ENCODE measurements around the gene OSM.

The OSM gene

GRCh38 chr22:30309951-30310741 is 43.5 kb upstream of the OSM start:
- Histone ChIP-seq H3K79me2 (ENCODE audit: low read length) (no peaks in the 10 kb centered on the region), H3K9me3 (ENCODE audit: insufficient read depth, low read length) (no peaks in the 10 kb centered on the region), H3K4me3 (ENCODE audit: low read length) (no peak overlapping the region), H3K4me2 (ENCODE audit: low read length) (peak overlapping the region; percentile 26), H3K9ac (ENCODE audit: low read length) (no peak overlapping the region), H3K27me3 (ENCODE audit: low read depth, low read length) (no peaks in the 10 kb centered on the region), H4K20me1 (ENCODE audit: insufficient read depth, low read length) (no peaks in the 10 kb centered on the region), H2AFZ (ENCODE audit: low read depth, low read length) (no peak overlapping the region), H3K4me1 (ENCODE audit: low read length) (peaks cover 71% of the 10 kb centered on the region), H3K27ac (ENCODE audit: low read length) (peak overlapping the region; percentile 22), H3K36me3 (replicated peaks; ENCODE audit: low read depth, low read length) (no peaks in the 10 kb centered on the region)
- TF ChIP-seq CTCF (IDR thresholded peaks at IDR 0.05; ENCODE audit: low read depth, low read length) (no peak), EZH2phosphoT487 (IDR thresholded peaks at IDR 0.05; ENCODE audit: low read depth) (no peak)

GRCh38 chr22:30308518-30309230 is 42.0 kb upstream of the OSM start:
- Histone ChIP-seq H4K20me1 (ENCODE audit: insufficient read depth, low read length) (no peaks in the 10 kb centered on the region), H3K36me3 (replicated peaks; ENCODE audit: low read depth, low read length) (no peaks in the 10 kb centered on the region), H3K9me3 (ENCODE audit: insufficient read depth, low read length) (no peaks in the 10 kb centered on the region), H3K4me1 (ENCODE audit: low read length) (peaks cover 70% of the 10 kb centered on the region), H3K27ac (ENCODE audit: low read length) (no peak overlapping the region), H3K4me2 (ENCODE audit: low read length) (peak overlapping the region; percentile 2; the same call in 1 of the 2 replicates), H3K27me3 (ENCODE audit: low read depth, low read length) (no peaks in the 10 kb centered on the region), H3K4me3 (ENCODE audit: low read length) (no peak overlapping the region), H3K79me2 (ENCODE audit: low read length) (no peaks in the 10 kb centered on the region), H2AFZ (ENCODE audit: low read depth, low read length) (no peak overlapping the region), H3K9ac (ENCODE audit: low read length) (no peak overlapping the region)
- TF ChIP-seq EZH2phosphoT487 (IDR thresholded peaks at IDR 0.05; ENCODE audit: low read depth) (no peak), CTCF (IDR thresholded peaks at IDR 0.05; ENCODE audit: low read depth, low read length) (no peak)

- H3K36me3 ChIP-seq (replicated peaks; ENCODE audit: low read depth, low read length), result no peaks in the 10 kb centered on the region
- no peak overlapping the region for H3K9ac ChIP-seq (ENCODE audit: low read length)
- H2AFZ ChIP-seq (ENCODE audit: low read depth, low read length), result no peak overlapping the region
- no peaks in the 10 kb centered on the region for H3K27me3 ChIP-seq (ENCODE audit: low read depth, low read length)
- H4K20me1 ChIP-seq (ENCODE audit: insufficient read depth, low read length), result no peaks in the 10 kb centered on the region
- TF ChIP-seq EZH2phosphoT487 (IDR thresholded peaks at IDR 0.05; ENCODE audit: low read depth) (no peak), CTCF (IDR thresholded peaks at IDR 0.05; ENCODE audit: low read depth, low read length) (no peak)
- peak overlapping the region; percentile 2; the same call in 1 of the 2 replicates for H3K4me2 ChIP-seq (ENCODE audit: low read length)
- peaks cover 70% of the 10 kb centered on the region for H3K4me1 ChIP-seq (ENCODE audit: low read length)
- H3K79me2 ChIP-seq (ENCODE audit: low read length), result no peaks in the 10 kb centered on the region
- H3K27ac ChIP-seq (ENCODE audit: low read length), result no peak overlapping the region
- H3K9me3 ChIP-seq (ENCODE audit: insufficient read depth, low read length), result no peaks in the 10 kb centered on the region
- H3K4me3 ChIP-seq (ENCODE audit: low read length), result no peak overlapping the region
These were observed 41.4 kb upstream of the OSM start for GRCh38 chr22:30308093-30308492.

GRCh38 chr22:30307041-30307574 is 40.5 kb upstream of the OSM start:
- H3K36me3 ChIP-seq (replicated peaks; ENCODE audit: low read depth, low read length), result no peaks in the 10 kb centered on the region
- H3K27me3 ChIP-seq (ENCODE audit: low read depth, low read length), result no peaks in the 10 kb centered on the region
- peak overlapping the region; percentile 69 for H3K4me2 ChIP-seq (ENCODE audit: low read length)
- H2AFZ ChIP-seq (ENCODE audit: low read depth, low read length), result no peak overlapping the region
- no peak overlapping the region for H3K9ac ChIP-seq (ENCODE audit: low read length)
- H4K20me1 ChIP-seq (ENCODE audit: insufficient read depth, low read length), result no peaks in the 10 kb centered on the region
- no peaks in the 10 kb centered on the region for H3K9me3 ChIP-seq (ENCODE audit: insufficient read depth, low read length)
- peaks cover 79% of the 10 kb centered on the region for H3K4me1 ChIP-seq (ENCODE audit: low read length)
- peak overlapping the region; percentile 49; the same call in 1 of the 2 replicates for H3K27ac ChIP-seq (ENCODE audit: low read length)
- no peaks in the 10 kb centered on the region for H3K79me2 ChIP-seq (ENCODE audit: low read length)
- TF ChIP-seq EZH2phosphoT487 (IDR thresholded peaks at IDR 0.05; ENCODE audit: low read depth), result no peak
- TF ChIP-seq CTCF (IDR thresholded peaks at IDR 0.05; ENCODE audit: low read depth, low read length), result no peak
- no peak overlapping the region for H3K4me3 ChIP-seq (ENCODE audit: low read length)

All from OCI-LY3 (cell line).